ENCODE measurements around the gene ADCY7. TPM values are rescaled to one million over a fixed set of nuclear protein-coding genes. Genes with fewer than 3 reads are reported as not detected.
A peak's percentile ranks its signal among the peaks of the same experiment; 100 is the strongest.
"Not testable (repeated sequence)": the region's sequence is repeated elsewhere in the genome, so short reads cannot be mapped to it uniquely, and the experiment has no call there.

ADCY7 gene
- total RNA-seq, 1 donor from 2014 or later = 9.8 TPM

DNA sequence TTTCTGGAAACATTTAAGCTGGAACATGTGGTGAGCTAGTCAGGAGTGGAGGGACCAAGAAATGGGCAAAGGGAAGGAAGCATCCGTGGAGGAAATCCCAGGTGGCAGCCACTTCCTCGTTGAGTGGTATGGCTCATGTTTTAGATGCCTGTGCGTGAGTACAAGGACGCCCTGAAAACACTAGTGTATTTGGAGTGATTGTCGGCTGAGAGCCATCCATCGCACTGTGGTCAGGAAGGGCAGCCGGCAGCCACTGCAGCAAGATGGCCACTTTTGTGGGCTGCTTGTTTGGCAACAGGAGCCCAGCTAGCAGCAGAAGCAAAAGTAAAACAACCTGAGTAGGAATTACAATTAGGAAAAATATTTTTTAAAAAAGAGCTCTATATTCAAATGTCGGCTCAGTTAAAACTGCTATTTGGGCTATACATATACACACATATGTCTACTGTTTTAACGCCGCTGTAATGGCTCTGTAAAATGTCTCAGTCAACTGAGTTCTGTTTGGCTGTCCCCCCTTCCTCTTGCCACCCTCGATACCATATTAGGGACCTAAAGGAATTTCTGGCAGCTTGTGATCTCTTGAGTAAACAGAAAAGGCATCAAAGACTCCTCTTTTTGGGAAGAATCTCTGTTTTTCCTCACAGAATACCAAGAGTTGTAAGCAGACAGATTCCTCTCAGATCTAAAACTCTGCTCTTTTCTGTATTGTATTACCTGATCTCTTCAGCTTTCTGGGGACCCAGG lies 63.3 kb downstream of the ADCY7 start:
- DNase-seq (ENCODE audit: low spot score in 2 of 2) = no peak
- no peak for FAIRE-seq

DNA sequence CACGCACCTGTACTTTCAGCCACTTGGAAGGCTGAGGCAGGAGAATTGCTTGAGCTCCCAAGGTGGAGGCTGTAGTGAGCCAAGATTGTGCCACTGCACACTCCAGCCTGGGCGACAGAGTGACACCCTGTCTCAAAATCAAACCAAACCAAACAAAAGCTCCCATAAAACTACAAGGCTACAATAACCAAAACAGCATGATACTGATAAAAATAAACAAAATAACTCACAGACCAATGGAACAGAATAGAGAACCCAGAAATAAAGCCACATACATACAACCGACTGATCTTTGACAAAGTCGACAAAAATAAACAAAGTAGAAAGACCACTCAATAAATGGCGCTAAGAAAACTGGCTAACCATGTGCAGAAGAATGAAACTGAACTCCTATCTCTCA lies 65.2 kb downstream of the ADCY7 start:
- FAIRE-seq = no peak

DNA sequence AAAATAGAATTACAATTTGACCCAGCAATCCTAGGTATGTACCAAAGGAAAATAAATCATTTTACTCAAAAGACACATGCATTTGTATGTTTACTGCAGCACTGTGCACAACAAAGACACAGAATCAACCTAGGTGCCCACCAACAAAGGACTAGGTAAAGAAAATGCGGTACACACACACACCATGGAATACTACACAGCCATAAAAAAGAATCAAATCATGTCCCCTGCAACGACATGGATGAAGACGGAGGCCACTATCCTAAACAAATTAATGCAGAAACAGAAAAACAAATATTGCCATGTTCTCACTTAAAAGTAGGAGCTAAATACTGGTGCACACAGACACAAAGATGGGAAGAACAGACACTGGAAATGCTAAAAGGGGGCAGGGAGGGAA lies 66.2 kb downstream of the ADCY7 start:
- DNase-seq (ENCODE audit: low spot score in 2 of 2) = no peak
- no peak for FAIRE-seq

More for the DNA sequence above, 65.2 kb downstream of the ADCY7 start:
- no peak for DNase-seq (ENCODE audit: low spot score in 2 of 2)

DNA sequence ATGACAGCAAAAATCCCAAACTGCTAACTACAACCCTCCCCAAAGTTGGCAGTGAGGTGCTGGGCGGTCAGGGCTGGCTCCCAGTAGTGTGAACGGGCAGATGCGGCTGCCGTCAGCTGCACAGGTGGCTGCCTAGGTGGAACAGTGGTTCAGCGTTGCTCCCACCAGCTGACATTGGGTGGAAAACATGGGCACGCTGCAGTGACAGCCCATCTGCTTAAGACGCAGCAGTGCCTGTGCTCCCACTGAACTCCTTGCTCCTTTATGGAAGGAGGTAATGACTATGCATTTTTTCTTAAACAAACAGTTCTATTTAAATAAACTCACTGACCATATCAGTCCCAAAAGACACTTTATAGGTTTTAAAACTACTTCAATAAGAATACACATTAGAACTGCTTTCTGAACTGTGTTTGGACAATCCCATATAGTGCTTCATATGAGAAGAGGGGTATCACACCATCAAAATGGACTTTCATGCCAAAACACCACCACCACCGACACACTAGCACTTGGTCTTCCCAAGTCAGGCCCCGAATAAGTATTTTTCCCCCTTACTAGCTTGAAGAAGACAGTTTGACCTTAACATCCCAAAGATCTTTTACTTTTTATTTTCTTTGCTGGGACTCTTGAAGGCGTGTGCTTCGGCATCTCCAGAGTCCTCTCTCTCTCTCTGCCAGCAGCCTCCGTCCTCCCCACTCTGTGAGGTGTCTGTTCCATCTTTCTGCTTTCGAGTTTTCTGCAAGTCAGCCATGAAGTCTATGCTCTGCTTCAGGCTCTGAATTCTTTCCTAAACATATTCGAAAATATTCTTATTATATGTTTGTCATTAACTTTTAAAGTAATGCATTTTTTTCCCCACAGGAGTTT lies 68.0 kb downstream of the ADCY7 start:
- DNase-seq (ENCODE audit: low spot score in 2 of 2) (no peak), FAIRE-seq (no peak)

DNA sequence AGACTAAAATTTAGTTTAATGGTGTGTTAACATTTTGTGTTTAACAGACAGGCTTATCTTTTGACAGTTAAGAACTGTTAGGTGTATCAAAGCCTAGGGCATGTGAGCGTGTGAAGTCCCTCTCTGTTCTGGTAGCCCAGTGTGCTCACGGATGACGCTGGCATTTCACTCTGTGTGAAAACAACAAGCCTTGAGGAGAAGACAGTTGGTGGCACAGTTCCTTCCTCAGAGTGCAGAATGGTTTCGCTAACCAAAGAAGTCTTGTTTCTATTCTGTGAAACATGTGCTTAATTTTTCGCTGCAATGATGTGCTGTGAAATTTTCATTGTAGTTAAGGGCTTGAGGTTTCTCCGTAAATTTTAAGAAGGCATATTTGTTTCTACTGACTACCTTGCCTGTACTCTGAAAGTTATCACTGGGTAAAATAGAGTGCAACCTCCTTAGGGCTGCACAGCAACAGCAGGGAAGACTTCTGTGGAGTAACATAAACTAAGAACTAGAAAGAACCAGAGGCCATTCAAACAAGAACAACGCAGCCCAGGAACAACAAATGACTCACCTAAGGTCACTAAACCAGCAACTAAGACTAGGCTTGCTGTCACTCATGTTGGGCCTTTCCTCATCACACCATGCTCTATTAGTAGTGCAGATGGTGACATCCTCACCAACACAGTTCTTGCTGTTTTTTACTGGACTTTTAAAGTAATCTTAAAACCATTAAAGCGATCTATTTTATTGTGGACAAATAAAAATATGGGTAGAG lies 69.0 kb downstream of the ADCY7 start:
- DNase-seq (ENCODE audit: low spot score in 2 of 2) (no peak), FAIRE-seq (no peak)

DNA sequence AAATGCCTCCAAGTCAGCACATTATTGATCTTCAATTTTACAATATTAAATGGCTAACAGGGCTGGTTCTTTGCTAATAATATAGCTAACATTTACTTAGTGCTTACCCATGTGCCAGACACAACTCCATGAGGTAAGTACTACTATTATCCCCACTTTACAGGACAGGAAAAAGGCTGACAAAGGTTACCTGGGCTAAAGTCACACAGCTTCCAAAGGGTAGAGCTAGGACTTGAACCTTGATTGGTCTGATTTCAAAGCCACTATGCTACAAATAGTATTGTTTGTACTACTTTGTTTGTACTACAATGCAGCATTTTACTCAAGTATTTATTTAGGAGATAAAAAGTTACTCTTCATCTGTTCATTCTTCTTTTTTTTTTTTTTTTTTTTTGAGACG lies 70.5 kb downstream of the ADCY7 start:
- FAIRE-seq = no peak
- no peak for DNase-seq (ENCODE audit: low spot score in 2 of 2)

DNA sequence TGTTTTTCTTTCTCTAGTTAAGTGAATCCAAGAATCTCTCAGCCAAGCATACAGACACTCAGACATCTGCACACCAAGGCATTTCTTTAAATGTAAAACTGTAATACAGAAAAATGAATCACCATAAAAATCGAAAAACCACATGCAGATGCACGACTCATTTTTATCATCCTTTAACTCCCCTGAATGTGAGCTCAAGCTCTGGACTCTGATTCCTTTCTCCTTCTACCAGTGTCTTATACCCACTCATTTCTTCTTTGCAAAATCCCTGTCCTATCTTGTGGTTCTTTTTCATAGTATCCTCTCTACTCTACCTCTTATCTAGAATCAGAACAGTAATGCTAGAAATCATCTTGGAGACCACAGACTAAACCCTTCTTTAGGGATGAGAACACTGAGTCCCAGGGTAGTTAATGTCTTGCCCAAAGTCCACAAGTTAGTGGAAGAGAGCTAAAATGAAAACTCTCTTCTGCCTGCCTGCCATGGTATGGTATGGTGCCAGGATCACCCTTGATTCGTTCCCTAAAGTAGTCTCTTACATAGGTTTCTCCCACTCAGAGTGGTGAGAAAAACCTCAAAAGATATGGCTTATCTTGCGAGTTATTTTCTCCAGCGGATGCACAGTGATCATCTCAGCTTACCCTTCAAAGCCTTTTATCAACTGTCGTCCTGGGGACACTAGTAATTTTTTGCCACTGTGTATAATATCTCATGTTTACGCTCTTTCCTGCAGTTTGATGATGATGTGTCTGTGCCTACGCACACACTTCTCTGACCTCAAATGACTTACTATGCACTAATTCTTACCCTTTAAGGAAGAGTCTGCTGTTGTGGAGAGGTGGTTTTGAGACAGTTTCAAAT lies 72.2 kb downstream of the ADCY7 start:
- FAIRE-seq = no peak
- no peak for DNase-seq (ENCODE audit: low spot score in 2 of 2)

DNA sequence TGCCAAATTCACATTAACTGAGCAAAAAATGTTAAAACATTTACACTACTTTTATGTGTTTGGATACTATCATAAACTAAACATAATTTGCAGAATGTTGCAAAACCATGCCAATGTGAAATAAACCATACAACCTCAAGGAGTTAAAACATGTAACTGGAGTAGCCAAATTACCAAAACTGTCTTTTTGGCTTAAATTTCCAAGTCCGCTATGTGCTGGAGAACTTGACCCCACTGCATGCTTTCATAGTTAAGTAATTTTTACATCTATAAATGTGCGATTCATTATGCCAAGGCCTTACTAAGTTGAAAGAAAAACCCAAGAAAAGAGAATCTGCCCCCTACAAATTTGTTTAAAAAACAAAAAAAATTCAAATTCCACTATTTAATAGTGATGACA lies 74.2 kb downstream of the ADCY7 start:
- DNase-seq (ENCODE audit: low spot score in 2 of 2) (no peak), FAIRE-seq (no peak)

DNA sequence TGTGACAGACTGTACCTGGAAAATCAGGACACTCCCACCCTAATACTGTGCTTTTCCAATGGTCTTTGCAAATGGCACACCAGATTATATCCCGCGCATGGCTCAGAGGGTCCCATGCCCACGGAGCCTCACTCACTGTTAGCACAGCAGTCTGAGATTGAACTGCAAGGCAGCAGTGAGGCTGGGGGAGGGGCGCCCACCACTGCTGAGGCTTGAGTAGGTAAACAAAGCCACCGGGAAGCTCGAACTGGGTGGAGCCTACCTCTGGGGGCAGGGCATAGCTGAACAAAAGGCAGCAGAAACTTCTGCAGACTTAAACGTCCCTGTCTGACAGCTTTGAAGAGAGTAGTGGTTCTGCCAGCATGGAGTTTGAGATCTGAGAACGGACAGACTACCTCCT lies 77.2 kb downstream of the ADCY7 start:
- not testable (repeated sequence) for DNase-seq (ENCODE audit: low spot score in 2 of 2); FAIRE-seq

DNA sequence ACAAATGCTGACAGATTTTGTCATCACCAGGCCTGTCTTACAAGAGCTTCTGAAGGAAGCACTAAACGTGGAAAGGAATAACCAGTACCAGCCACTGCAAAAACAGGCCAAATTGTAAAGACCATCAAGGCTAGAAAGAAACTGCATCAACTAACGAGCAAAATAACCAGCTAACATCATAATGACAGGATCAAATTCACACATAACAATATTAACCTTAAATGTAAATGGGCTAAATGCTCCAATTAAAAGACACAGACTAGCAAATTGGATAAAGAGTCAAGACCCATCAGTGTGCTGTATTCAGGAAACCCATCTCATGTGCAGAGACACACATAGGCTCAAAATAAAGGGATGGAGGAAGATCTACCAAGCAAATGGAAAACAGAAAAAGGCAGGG lies 78.9 kb downstream of the ADCY7 start:
- not testable (repeated sequence) for DNase-seq (ENCODE audit: low spot score in 2 of 2); FAIRE-seq

DNA sequence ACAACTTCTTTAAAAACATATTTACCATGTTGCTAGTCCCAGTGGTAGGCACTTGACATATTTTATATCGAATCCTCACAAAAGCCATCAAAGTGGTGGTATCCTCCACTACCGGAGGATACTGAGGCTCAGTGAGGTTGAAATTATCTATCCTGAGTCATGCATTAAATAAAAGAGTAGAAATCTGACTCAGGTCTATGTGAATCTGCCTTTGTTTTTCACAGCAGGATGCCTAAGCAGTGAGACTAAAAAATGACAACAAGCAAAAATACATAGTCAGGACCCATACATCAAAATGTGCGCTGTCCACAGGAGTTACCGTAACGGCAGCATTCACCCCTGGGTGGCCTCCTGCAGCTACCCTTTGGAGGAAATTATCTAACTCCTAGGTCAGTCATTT lies 84.8 kb downstream of the ADCY7 start:
- FAIRE-seq (no peak), DNase-seq (ENCODE audit: low spot score in 2 of 2) (no peak)

DNA sequence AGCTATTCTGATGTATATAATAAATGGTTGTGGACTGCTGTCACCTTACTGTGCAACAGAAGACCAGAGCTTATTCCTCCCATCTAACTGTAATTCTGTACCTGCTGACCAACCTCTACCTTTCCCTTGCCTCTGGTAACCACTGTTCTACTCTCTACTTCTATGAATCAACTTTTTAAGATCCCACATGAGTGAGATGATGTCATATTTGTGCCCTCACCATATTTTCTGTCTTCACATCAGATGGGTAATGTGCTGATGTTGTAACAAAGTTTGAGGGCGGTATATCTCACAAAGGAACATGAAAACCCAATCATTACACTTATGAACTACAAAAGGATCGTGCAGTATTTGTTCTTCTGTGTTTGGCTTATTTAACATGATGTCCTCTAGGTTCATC lies 85.6 kb downstream of the ADCY7 start:
- FAIRE-seq = no peak

DNA sequence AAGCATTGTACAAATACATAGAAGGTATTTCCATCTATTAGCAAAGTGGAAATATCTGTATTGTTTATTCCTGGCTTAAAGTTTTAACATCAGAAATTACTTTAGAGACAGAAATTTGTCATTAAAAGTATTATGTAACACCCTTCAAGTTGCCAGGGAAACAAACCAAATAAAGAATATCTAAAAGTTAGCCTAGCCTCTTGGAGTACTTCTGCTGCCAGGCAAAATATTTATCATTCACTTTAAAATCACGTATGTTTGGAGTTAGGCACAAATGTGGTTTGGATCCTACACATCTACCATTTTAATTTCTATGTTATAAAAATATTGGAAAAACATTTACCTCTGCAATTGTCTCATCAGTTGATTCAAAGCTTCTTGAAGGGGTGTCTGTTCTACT lies 87.7 kb downstream of the ADCY7 start:
- no peak for FAIRE-seq
- DNase-seq (ENCODE audit: low spot score in 2 of 2) = no peak

More for the DNA sequence above, 85.6 kb downstream of the ADCY7 start:
- no peak for DNase-seq (ENCODE audit: low spot score in 2 of 2)

DNA sequence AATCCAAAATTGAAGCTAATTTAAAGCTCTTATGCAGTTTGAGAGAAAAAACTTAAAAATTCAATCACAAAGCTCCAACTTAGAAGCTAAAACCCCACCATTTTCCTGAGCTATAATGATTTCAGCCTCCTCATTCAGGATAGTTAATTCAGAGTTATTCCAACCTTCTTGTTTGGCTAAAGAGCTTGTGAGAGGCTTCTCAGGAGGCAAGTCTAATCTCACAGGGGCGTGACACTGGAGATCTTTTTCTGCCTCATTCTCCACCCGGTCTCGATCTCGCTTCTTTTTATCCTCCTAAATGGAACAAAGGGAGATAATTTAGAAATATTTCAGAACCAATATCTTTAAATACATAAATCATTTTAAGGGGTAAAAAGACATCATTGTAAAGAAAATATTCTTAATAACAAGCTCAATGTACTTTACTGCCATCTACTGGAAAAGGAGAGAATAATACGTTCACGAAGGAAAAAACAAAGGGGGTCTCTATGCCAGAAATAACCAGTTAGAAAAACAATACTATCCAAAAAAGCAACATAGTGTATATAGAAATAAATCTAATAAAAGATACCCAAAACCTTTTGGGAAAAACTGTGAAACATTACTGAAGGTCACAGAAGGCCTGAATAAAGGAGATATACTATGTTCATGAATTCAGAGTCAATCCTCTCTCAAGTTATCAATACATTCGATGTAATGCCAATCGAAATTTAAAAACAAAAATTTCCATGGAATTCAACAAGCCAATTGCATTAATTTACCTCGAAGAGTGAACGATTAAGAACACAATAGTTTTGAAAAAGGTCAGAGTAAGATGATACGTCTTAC lies 88.5 kb downstream of the ADCY7 start:
- DNase-seq (ENCODE audit: low spot score in 2 of 2) = no peak
- FAIRE-seq = peak; percentile 86

DNA sequence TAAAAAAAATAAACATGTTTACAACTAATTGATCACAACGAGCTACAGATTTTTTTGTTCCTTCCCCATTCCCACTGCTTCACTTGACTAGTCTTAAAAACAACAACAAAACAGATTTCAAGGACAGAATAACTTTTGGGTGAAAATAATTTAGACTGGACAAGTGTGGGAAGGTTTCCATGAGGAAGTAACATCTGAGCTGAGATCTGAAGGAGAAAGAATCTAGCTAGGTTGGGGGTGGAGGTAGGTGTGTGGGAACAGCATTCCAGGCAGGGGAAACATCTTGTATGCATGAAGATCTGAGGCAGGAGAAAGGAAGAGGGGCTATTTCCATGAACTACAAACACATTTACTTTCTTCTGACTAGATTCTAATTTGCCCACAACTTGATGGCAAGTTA lies 93.3 kb downstream of the ADCY7 start:
- no peak for FAIRE-seq
- DNase-seq (ENCODE audit: low spot score in 2 of 2) = no peak

DNA sequence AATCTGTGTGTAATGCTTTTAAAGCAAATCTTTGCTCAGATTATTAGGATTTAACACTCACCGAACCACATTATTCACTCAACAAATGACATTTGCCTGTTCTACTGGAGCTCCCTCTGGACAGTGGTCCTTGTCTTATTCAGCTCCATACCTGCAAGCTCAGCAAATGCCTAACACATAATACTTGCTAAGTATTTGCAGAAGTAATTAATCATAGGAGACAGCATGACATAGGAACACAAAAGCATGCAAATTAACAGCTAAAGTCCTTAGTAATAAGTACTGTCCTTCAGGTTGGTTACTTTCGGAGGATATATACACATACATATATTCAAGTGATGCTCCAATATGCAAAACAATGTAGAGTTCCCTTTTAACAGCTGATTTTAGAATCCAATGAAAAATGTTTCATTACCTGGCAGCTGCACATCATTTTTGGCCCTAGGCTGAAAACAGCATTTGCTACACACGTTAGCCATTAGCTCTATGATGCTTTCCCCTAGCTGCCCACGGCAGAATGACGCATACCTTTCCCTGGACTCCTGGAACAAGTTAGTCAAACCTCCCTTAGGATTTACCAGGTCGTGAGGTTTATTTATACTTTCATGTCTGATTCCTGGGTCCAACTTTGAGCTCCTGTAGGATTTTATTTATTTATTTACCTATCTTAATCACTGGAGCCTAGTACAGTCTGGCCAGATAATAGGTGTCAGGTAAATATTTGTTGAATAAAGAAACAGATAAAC lies 93.9 kb downstream of the ADCY7 start:
- no peak for DNase-seq (ENCODE audit: low spot score in 2 of 2)
- no peak for FAIRE-seq

DNA sequence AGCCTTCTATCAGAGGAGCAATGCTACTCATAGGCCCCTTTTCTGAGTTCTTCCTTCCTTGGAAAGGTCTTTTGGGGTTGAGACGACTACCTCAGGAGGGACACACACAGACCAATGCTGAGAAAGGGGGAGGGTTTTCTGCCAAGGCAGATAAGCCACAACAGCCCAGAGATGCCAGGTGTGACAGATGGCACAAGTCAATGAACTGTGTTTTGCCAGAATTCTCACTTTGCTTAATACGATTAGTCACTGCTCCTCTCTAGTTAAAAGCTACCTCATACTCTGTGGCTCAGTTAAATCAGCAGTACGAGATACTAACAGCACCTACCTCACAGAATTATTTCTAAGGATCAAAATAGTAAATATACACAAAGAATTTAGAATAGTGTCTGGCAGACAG lies 94.4 kb downstream of the ADCY7 start:
- DNase-seq (ENCODE audit: low spot score in 2 of 2) = no peak
- FAIRE-seq = no peak

DNA sequence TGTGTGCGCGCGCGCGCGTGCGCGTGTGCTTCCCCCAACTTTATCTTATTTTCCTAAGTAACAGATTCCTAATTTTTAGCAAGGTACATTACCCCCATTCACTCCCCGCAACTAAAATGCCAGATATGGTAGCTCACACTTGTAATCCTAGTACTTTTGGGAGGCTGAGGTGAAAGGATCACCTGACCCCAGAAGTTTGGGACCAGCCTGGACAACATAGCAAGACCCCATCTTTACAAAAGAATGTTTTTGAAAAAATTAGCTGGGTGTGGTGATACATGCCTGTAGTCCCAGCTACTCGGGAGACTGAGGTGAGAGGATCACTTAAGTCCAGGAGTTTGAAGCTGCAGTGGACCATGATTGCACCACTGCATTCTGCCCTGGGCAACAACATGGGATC lies 97.3 kb downstream of the ADCY7 start:
- DNase-seq (ENCODE audit: low spot score in 2 of 2) = no peak
- FAIRE-seq = no peak
